HG03196 (cell line): ENCODE data around the gene TGM2.
"Not testable (repeated sequence)": the region's sequence is repeated elsewhere in the genome, so short reads cannot be mapped to it uniquely, and the experiment has no call there.

ENCODE experiments used
- ATAC-seq: cut with Tn5 transposase; IDR thresholded peaks from one replicate; pipeline ENCODE4 v1.9.1; 2021; ENCODE audit not compliant: unreplicated experiment

TGM2 gene

DNA sequence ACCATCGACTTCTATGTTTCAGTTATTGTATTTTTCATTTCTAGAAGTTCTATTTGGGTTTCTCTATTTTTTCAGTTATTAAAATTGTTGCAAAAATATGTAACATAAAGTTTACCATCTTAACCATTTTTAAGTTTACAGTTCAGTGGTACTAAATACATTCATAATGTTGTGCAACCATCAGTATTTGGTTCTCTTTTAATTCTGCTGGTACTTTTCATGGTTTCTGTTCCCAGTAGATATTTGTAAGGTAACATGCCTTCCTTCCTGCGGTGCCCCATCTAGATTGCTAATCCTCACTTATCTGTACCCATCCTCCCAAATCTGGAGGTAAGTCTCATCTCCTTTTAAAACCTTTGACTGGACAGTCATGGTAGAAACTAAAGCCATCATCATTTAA, 47.9 kb downstream of the TGM2 start:
- ATAC-seq: no peak

DNA sequence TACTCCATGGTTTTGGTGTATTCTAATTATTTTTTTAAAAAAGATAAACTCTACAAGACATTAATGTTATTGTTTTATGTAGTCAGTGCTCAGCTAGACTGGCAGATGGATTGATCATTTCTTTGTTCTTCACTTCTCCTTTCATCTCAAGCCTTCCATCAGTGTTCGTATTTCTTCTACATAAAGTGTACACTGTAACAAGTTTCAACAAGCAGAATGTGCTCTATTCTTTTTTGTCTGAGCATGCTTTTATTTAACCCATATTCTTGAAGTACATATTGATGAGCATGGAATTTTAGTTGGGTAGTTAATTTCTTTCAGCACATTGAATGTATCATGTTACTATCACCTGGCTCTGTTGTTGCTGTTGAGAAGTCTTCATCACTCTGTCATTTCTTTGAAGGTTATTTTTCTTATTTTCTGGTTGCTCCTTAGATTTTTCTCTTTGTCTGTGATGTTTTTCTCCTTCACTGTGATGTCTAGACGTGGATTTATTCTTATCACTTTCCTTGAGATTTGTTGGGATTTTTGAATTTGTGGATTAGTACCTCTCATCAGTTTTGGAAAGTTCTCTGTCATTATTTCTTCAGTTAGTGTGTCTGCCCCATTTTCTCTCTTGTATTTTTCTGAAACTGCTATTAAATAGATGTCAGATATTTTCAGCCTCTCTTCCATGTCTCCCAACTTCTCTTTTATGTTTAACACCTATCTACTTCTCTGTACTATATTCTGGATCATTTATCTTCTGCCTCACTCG, 48.5 kb downstream of the TGM2 start:
- no peak for ATAC-seq

- no peak for ATAC-seq
Measured at GRCh38 chr20:38115896-38116295, 49.2 kb downstream of the TGM2 start.

DNA sequence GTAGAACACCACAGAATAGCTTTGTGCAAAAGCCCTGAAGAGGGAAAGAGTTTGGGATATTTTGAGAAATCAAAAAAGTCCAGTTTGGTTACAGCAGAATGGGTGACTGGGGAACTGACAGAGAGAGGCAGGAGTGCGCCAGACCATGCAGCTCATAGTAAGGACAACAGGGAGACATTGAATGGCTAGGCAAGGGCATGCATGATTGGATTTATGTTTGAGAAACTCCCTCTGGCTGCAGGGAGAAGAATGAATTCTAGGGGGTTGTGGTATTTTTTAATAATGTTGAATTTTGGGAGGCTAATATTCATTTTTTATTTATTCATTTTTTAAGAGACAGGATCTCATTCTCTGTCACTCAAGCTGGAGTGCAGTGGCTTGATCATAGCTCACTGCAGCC, 49.9 kb downstream of the TGM2 start:
- no peak for ATAC-seq

DNA sequence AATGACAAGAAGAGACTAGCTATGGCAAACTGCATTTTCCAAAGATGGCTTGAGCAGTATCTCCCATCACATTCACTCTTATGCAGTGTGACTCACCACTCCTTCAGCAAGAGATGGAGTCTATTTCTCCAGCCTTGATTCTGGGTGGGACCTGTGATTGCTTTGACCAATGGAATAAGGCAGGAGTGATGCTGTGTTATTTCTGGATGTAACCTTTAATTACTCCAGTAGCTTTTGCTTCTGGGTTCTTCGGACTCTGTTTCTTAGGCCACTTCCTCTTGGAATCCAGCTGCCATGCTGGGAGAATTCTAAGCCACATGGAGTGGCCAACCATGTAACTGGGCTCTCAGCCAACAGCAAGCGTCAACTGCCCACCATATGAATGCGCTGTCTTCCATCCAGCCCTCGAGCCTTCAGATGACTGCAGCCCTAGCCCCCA, 50.7 kb downstream of the TGM2 start:
- ATAC-seq: no peak

DNA sequence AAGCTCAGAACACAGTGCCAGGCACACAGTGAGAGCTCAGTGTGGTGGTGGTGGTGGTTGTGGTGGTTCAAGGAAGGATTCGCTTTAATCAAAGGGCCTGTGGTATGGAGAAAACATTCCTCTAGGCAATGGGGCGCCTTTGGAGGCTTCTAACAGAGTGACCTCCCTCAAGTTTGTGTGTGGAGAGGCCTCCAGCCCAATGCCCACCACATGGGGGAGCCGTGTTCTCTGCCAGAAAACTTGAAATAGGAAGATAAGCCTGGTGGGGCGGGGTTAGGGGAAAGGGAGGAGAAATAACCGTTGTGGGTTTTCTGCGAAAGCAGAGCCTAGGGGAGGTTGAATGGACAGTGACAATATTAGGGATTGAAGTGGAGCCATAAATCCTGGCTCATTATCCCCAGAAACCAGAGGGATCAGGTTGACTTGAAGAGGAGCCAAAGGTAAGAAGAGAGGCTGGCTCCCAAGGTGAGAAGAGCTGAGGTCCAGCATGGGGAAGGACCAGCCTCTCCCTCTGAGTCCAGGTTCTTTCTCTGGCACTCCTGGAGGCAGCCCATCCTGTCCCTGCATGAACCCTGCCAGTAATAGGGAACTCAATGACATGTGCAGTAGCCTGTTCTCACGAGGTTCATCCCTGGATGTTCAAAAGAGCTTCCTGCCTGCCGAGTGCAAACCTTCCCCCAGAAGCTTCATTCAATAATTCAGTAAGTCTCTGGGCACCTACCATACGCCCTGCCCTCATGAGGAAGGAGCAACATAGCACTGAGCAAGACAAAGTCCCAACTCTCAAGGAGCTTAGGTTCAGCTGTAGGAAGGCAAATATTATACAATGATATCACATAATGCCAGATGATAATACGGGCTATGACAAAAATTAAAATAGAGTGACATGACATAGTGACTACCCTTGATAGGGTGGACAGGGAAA, 51.4 kb downstream of the TGM2 start:
- ATAC-seq: no peak

- no peak for ATAC-seq
Measured at GRCh38 chr20:38112930-38113294, 52.2 kb downstream of the TGM2 start.

DNA sequence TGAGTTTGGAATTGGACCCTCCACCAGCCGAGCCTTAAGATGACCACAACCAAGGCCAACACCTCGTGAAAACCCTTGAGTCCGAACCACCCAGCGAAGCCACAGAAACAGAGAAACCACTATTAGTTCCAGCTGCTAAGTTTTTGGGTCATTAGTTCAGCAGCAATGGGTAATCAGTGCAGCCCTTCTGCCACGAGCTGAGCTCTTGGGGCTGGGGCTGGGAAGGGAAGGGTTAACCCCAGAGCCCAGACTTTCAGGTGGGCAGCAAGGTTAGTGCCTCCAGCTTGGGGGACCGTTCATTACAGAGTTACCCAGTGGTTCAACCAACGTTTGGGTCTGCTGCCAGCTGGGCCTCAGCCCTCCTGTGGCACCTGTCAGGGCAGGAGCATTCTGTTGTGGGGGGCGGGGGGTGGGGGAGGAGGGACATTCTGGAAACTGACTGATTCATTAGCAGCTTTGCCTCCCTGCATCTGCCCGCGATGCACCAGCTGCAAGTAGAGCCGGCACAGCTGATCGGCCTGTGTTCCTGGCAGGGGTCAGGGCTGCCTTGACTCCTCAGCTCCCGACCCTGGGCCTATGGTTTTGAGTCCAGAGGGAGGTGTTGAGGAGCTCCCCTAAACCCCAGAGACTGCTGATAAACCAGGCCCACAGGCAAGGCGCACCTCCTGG, 52.7 kb downstream of the TGM2 start:
- no peak for ATAC-seq

- no peak for ATAC-seq
Measured at GRCh38 chr20:38111366-38112232, 53.5 kb downstream of the TGM2 start.

GRCh38 chr20:38110525-38111178, 54.4 kb downstream of the TGM2 start:
- no peak for ATAC-seq

GRCh38 chr20:38109591-38110524, 55.2 kb downstream of the TGM2 start:
- no peak for ATAC-seq

DNA sequence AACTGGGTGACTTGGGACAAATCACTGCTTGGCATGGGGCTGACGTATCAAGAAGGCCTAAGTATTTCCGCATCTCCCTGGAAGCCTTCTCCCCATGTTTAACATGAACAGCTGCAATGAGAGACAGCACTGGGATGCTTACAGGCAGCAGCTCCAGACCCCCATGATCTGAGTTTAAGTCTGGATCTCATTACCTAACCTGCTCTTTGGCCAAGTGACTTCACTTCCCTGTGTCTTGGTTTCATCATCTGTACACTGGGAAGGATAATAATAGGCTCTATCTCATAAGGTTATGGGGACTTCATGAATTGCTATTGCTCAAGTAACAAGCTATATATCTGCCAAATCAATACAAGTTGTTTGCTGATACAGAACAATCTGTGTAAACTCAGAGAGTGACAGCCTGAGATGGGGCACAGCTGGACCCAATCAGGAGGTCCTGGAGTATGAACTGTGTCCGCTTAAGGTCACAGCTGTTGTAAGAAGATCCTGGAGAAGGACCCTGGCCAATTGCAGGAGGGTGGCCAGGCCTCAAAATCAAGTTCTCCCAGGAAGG, 56.0 kb downstream of the TGM2 start:
- no peak for ATAC-seq

GRCh38 chr20:38108438-38108985, 56.6 kb downstream of the TGM2 start:
- ATAC-seq: no peak

- ATAC-seq: not testable (repeated sequence)
Measured at GRCh38 chr20:38107916-38108315, 57.2 kb downstream of the TGM2 start.

GRCh38 chr20:38107386-38107785, 57.7 kb downstream of the TGM2 start:
- not testable (repeated sequence) for ATAC-seq

- no peak for ATAC-seq
Measured at GRCh38 chr20:38106461-38106860, 58.6 kb downstream of the TGM2 start.

GRCh38 chr20:38104285-38104684, 60.8 kb downstream of the TGM2 start:
- ATAC-seq: no peak

GRCh38 chr20:38102206-38102605, 62.9 kb downstream of the TGM2 start:
- ATAC-seq: not testable (repeated sequence)
